Osteocyte (in vitro differentiated cells): Measurements from ENCODE around the gene RAC3. TPM values are rescaled to one million over a fixed set of nuclear protein-coding genes. Genes with fewer than 3 reads are reported as not detected.
A peak's percentile ranks its signal among the peaks of the same experiment; 100 is the strongest.

Source experiments
- DNase-seq: peaks from one replicate; pipeline ENCODE4 v3.0.0; 2021; ENCODE audit warnings: mixed read lengths; ENCODE audit not compliant: unreplicated experiment; ENCODE audit errors: extremely low spot score
- H3K27ac Mint-ChIP-seq: one replicate; pipeline ENCODE4 v1.8.0; 2021; ENCODE audit warnings: mild to moderate bottlenecking, mixed read lengths; ENCODE audit not compliant: unreplicated experiment
- H3K27me3 Mint-ChIP-seq: one replicate; pipeline ENCODE4 v1.8.0; 2021; ENCODE audit warnings: mixed read lengths; ENCODE audit not compliant: unreplicated experiment
- H3K36me3 Mint-ChIP-seq: one replicate; pipeline ENCODE4 v1.8.0; 2021; ENCODE audit warnings: mixed read lengths; ENCODE audit not compliant: unreplicated experiment
- H3K4me1 Mint-ChIP-seq: one replicate; pipeline ENCODE4 v1.8.0; 2021; ENCODE audit warnings: mixed read lengths; ENCODE audit not compliant: unreplicated experiment
- H3K4me3 Mint-ChIP-seq: one replicate; pipeline ENCODE4 v1.8.0; 2021; ENCODE audit warnings: mild to moderate bottlenecking, moderate library complexity, mixed read lengths; ENCODE audit not compliant: unreplicated experiment
- H3K9me3 Mint-ChIP-seq: one replicate; pipeline ENCODE4 v1.8.0; 2021; ENCODE audit warnings: mixed read lengths; ENCODE audit not compliant: unreplicated experiment
- total RNA-seq: library from RNA; stranded (reverse); gene quantifications from 2 replicates; pipeline ENCODE4 v1.2.1, GENCODE V29; 2021
- TF ChIP-seq, protein P1 (sequence below): fragments of 200-600 bp; sonication (generic); IDR thresholded peaks from 2 replicates; pipeline ENCODE4 v1.5.0; 2021; ENCODE audit warnings: antibody characterized with exemption, mild to moderate bottlenecking, moderate library complexity

The RAC3 gene
- total RNA-seq, 1 donor from 2014 or later: 19.4 TPM

- Mint-ChIP-seq H3K36me3 (peaks cover 5% of the 10 kb centered on the region), H3K27me3 (no peaks in the 10 kb centered on the region), H3K4me3 (peak overlapping the region; percentile 63), H3K4me1 (peaks cover 7% of the 10 kb centered on the region), H3K27ac (no peak overlapping the region), H3K9me3 (no peaks in the 10 kb centered on the region)
- no peak for DNase-seq
- TF ChIP-seq, protein P1, sequence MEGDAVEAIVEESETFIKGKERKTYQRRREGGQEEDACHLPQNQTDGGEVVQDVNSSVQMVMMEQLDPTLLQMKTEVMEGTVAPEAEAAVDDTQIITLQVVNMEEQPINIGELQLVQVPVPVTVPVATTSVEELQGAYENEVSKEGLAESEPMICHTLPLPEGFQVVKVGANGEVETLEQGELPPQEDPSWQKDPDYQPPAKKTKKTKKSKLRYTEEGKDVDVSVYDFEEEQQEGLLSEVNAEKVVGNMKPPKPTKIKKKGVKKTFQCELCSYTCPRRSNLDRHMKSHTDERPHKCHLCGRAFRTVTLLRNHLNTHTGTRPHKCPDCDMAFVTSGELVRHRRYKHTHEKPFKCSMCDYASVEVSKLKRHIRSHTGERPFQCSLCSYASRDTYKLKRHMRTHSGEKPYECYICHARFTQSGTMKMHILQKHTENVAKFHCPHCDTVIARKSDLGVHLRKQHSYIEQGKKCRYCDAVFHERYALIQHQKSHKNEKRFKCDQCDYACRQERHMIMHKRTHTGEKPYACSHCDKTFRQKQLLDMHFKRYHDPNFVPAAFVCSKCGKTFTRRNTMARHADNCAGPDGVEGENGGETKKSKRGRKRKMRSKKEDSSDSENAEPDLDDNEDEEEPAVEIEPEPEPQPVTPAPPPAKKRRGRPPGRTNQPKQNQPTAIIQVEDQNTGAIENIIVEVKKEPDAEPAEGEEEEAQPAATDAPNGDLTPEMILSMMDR: no peak
Observed at GRCh38 chr17:82063424-82064415, 32.2 kb downstream of the RAC3 start.

DNA sequence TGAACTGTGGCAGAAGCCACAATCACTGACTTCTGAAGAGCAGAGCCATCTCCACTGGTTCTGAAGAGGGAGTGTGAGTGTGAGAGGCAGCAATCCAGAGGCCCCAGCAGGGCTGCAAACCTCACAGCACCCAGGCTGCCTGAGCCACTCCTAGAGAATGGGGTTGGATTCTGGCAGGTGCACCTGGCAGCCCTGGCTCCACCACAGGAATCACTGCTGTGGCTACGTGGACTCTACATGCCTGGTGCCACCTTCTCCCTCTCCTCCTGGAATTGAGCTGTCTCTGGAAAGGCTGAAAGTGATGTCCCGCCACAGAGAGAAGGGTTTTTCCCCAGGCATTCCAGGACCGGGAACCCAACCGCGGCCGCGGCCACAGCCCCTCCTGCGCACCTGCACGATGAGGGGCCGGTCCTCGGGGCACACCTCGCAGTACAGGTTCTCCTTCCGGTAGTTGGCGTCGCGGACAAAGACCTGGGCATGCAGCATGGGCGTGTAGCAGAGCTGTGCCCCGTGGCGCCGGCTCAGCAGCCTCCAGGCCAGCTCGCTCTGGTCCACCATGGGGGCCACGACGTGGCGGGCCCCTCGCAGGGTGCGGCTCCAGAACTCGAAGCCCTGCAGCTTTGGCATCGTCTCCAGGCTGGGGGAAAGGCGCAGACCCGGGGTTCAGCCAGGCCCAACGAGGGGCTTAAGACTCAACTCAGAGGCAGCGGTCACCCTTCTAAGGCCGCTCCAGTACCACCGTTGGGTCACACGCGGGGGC is 33.1 kb downstream of the RAC3 start:
- H3K4me3 Mint-ChIP-seq: peak overlapping the region; percentile 63
- peaks cover 7% of the 10 kb centered on the region for H3K4me1 Mint-ChIP-seq
- peaks cover 5% of the 10 kb centered on the region for H3K36me3 Mint-ChIP-seq
- no peak overlapping the region for H3K27ac Mint-ChIP-seq
- no peaks in the 10 kb centered on the region for H3K9me3 Mint-ChIP-seq
- DNase-seq: no peak
- TF ChIP-seq, protein P1: no peak
- no peaks in the 10 kb centered on the region for H3K27me3 Mint-ChIP-seq

DNA sequence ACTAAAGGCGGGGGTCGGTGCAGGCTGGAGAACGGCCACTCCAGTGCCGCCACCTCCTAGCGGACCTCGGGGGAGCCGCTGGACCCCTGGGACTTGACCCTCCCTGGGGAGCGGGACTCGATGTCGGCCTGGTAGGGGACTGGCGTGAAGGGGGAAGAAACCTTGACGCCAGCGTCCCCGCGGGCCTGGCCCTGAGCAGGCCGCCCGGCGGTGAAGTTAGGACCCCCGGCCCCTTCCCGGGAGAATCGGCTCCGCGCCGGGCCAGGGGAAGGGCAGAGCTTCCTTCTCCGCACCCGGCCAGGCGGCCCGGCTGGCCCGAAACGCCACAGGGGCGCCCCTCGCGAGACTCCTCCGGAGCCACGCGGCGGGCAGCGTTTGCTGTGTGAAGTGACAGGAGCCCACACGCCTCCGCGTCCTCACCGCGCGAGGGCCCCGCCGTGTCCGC is 33.7 kb downstream of the RAC3 start:
- DNase-seq: no peak
- H3K27ac Mint-ChIP-seq: no peak overlapping the region
- no peaks in the 10 kb centered on the region for H3K27me3 Mint-ChIP-seq
- no peaks in the 10 kb centered on the region for H3K9me3 Mint-ChIP-seq
- peak overlapping the region; percentile 63 for H3K4me3 Mint-ChIP-seq
- peaks cover 7% of the 10 kb centered on the region for H3K4me1 Mint-ChIP-seq
- TF ChIP-seq, protein P1: no peak
- H3K36me3 Mint-ChIP-seq: peaks cover 2% of the 10 kb centered on the region

DNA sequence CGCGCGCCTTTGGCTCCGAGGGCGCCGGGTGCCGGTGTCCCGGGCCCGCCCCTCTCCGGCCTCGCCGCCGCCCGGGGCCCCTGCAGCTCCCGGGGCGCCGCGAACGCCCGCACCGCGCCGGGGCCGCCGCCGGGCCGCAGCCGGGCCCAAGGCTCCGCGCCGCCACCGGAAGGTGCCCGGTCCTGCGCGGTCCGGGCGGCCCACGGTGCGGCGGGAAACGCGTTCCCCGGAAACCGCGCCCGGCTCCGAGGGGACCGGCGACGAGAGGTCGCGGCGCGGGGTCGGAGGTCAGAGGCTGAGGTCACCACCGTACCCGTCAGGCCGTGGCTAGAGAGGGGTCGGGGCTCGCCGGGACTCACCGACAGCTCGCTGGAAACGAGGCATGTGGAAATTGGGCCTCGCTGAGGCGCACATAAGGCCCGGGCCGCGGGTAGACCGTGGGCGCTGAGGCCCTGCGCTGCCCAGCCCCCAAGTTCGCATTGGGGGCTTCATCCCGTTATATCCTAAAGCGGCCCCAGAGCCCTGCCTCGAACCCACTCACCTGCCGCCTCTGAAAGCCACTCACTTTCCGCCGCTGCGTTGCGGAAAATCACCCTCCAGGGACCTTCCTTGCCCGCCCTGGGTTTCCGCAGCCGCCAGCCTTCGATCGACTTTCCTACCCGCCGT is 34.3 kb downstream of the RAC3 start, which contains the start of gene DUS1L:
TSS of gene DUS1L (minus strand) at position 167 of the 666 bp plus-strand sequence. CDS start 745 bp downstream, outside the sequence.
- H3K9me3 Mint-ChIP-seq: no peaks in the 10 kb centered on the region
- TF ChIP-seq, protein P1: no peak
- peak within 1 kb of the TSS; percentile 65 for H3K4me3 Mint-ChIP-seq
- no peak for DNase-seq
- H3K27me3 Mint-ChIP-seq: no peaks in the 10 kb centered on the region
- H3K36me3 Mint-ChIP-seq: no peaks in the 10 kb centered on the region
- peak within 1 kb of the TSS; percentile 63 for H3K27ac Mint-ChIP-seq
- peaks cover 7% of the 10 kb centered on the region for H3K4me1 Mint-ChIP-seq
